ENCODE data around the gene FUT2.

FUT2 gene

GRCh38 chr19:48749571-48750198 lies 53.9 kb downstream of the FUT2 start:
- no peak for DNase-seq (ENCODE audit: extremely low read depth, insufficient read length)
- Histone ChIP-seq H3K36me3 (ENCODE audit: control insufficient read depth, insufficient read depth, low read length) (no peaks in the 10 kb centered on the region), H3K4me3 (replicated peaks; ENCODE audit: low read depth, low read length) (no peak overlapping the region), H3K27me3 (replicated peaks; ENCODE audit: control insufficient read depth, insufficient read depth, low read length) (no peaks in the 10 kb centered on the region; the same call in 1 of the 2 replicates)
- TF ChIP-seq, protein P1, sequence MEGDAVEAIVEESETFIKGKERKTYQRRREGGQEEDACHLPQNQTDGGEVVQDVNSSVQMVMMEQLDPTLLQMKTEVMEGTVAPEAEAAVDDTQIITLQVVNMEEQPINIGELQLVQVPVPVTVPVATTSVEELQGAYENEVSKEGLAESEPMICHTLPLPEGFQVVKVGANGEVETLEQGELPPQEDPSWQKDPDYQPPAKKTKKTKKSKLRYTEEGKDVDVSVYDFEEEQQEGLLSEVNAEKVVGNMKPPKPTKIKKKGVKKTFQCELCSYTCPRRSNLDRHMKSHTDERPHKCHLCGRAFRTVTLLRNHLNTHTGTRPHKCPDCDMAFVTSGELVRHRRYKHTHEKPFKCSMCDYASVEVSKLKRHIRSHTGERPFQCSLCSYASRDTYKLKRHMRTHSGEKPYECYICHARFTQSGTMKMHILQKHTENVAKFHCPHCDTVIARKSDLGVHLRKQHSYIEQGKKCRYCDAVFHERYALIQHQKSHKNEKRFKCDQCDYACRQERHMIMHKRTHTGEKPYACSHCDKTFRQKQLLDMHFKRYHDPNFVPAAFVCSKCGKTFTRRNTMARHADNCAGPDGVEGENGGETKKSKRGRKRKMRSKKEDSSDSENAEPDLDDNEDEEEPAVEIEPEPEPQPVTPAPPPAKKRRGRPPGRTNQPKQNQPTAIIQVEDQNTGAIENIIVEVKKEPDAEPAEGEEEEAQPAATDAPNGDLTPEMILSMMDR (IDR thresholded peaks at IDR 0.05; ENCODE audit: insufficient read depth, low read length, poor library complexity, severe bottlenecking): no peak

- no peak for DNase-seq (ENCODE audit: extremely low read depth, insufficient read length)
- TF ChIP-seq, protein P1 (IDR thresholded peaks at IDR 0.05; ENCODE audit: insufficient read depth, low read length, poor library complexity, severe bottlenecking): no peak
- Histone ChIP-seq H3K36me3 (ENCODE audit: control insufficient read depth, insufficient read depth, low read length) (no peaks in the 10 kb centered on the region), H3K4me3 (replicated peaks; ENCODE audit: low read depth, low read length) (no peak overlapping the region), H3K27me3 (replicated peaks; ENCODE audit: control insufficient read depth, insufficient read depth, low read length) (no peaks in the 10 kb centered on the region; the same call in 1 of the 2 replicates)
These were observed 54.6 kb downstream of the FUT2 start for GRCh38 chr19:48750351-48750750.

GRCh38 chr19:48750771-48751504 lies 55.2 kb downstream of the FUT2 start:
- no peak for DNase-seq (ENCODE audit: extremely low read depth, insufficient read length)
- TF ChIP-seq, protein P1 (IDR thresholded peaks at IDR 0.05; ENCODE audit: insufficient read depth, low read length, poor library complexity, severe bottlenecking): no peak

GRCh38 chr19:48751845-48752495 lies 56.2 kb downstream of the FUT2 start:
- H3K36me3 ChIP-seq (ENCODE audit: control insufficient read depth, insufficient read depth, low read length): no peaks in the 10 kb centered on the region
- TF ChIP-seq, protein P1 (IDR thresholded peaks at IDR 0.05; ENCODE audit: insufficient read depth, low read length, poor library complexity, severe bottlenecking): no peak
- peak overlapping the region; percentile 43 for H3K4me3 ChIP-seq (replicated peaks; ENCODE audit: low read depth, low read length)
- H3K27me3 ChIP-seq (replicated peaks; ENCODE audit: control insufficient read depth, insufficient read depth, low read length): no peaks in the 10 kb centered on the region; the same call in 1 of the 2 replicates
- DNase-seq (ENCODE audit: extremely low read depth, insufficient read length): no peak

More at GRCh38 chr19:48750771-48751504, 55.2 kb downstream of the FUT2 start:
- H3K36me3 ChIP-seq (ENCODE audit: control insufficient read depth, insufficient read depth, low read length): no peaks in the 10 kb centered on the region
- no peak overlapping the region for H3K4me3 ChIP-seq (replicated peaks; ENCODE audit: low read depth, low read length)
- no peaks in the 10 kb centered on the region; the same call in 1 of the 2 replicates for H3K27me3 ChIP-seq (replicated peaks; ENCODE audit: control insufficient read depth, insufficient read depth, low read length)

GRCh38 chr19:48752496-48753365 lies 57.0 kb downstream of the FUT2 start, which contains the start of gene FUT1:
Gene FUT1 (minus strand): TSS chr19:48752641. CDS start chr19:48751281, 1,360 bp downstream.
- peak; percentile 35 for DNase-seq (ENCODE audit: extremely low read depth, insufficient read length)
- Histone ChIP-seq H3K4me3 (replicated peaks; ENCODE audit: low read depth, low read length) (peak within 1 kb of the TSS; percentile 43), H3K27me3 (replicated peaks; ENCODE audit: control insufficient read depth, insufficient read depth, low read length) (no peaks in the 10 kb centered on the region; the same call in 1 of the 2 replicates), H3K36me3 (ENCODE audit: control insufficient read depth, insufficient read depth, low read length) (no peaks in the 10 kb centered on the region)
- TF ChIP-seq, protein P1 (IDR thresholded peaks at IDR 0.05; ENCODE audit: insufficient read depth, low read length, poor library complexity, severe bottlenecking): no peak
